ENCODE data around the gene ZMYND15. TPM values are rescaled to one million over a fixed set of nuclear protein-coding genes. Genes with fewer than 3 reads are reported as not detected.
"Not testable (repeated sequence)": the region's sequence is repeated elsewhere in the genome, so short reads cannot be mapped to it uniquely, and the experiment has no call there.

The ZMYND15 gene, protein sequence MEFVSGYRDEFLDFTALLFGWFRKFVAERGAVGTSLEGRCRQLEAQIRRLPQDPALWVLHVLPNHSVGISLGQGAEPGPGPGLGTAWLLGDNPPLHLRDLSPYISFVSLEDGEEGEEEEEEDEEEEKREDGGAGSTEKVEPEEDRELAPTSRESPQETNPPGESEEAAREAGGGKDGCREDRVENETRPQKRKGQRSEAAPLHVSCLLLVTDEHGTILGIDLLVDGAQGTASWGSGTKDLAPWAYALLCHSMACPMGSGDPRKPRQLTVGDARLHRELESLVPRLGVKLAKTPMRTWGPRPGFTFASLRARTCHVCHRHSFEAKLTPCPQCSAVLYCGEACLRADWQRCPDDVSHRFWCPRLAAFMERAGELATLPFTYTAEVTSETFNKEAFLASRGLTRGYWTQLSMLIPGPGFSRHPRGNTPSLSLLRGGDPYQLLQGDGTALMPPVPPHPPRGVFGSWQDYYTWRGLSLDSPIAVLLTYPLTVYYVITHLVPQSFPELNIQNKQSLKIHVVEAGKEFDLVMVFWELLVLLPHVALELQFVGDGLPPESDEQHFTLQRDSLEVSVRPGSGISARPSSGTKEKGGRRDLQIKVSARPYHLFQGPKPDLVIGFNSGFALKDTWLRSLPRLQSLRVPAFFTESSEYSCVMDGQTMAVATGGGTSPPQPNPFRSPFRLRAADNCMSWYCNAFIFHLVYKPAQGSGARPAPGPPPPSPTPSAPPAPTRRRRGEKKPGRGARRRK
- under 1 TPM; 0.32 to 0.95 (median 0.54) TPM for polyA plus RNA-seq (ENCODE audit: insufficient read length in 4 of 4)

DNA sequence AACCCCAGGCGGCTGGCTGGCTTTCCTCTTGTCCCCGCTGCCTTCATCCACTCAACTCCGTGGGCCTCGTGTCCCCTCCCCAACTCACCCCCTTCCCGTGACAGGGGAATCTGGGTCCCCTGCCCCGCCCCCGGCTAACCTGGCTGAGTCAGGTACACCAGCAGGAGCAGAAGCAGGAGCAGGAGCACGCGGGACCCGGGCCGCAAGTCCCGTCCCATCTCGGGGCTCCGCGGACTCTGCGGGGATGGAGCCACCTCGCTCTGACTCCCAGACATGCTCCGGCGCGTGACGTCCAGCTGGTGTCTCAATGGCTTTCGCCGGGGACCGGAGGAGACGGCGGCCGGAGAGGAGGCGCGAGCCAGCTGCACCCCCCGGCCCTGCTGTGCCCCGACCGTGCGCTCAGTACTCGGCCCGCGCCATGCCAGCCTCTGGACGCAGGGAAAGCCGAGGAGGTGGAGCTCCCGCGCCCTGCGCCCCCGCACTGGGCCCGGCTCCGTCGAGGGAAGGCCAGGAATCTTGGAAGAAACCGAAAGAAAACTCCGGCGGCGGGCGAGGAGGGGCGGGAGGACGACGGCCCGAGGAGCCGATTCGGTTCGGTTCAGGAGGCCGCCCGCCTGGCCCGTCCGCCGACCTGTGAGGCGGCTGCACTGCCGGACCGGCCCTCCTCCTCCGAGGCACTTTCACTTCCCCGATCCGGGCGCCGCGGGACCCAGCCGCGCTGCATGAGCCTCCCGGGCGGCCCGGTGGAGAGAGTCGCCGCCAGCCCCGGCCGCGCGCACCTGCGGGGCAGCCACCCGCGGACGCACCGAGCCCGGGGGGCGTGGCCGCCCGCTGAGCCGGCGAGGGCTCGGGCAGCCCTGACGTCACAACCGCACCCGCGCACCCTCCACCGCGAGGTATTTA is at the start of gene ZMYND15, which contains the start of gene CXCL16:
TSS of gene ZMYND15 (plus strand) at position 712 of the 903 bp plus-strand sequence. CDS start 716 bp downstream, outside the sequence.
TSS of gene CXCL16 (minus strand) at position 807 of the 903 bp plus-strand sequence. CDS start at position 218, 589 bp downstream.
- DNase-seq (ENCODE audit: low read depth in 4 of 4, low spot score in 2 of 4): no peak

DNA sequence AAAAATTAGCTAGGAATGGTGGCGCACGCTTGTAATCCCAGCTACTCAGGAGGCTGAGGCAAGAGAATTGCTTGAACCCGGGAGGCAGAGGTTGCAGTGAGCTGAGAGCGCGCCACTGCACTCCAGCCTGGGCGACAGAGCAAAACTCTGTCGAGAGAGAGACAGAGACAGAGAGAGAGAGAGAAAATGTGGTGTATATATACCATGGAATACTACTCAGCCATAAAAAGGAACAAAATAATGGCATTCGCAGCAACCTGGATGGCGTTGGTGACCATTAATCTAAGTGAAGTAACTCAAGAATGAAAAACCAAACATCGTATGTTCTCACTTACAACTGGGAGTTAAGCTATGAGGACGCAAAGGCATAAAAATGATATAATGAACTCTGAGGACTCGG is 49.8 kb upstream of the ZMYND15 start:
- DNase-seq (ENCODE audit: low read depth in 4 of 4, low spot score in 2 of 4): not testable (repeated sequence)

DNA sequence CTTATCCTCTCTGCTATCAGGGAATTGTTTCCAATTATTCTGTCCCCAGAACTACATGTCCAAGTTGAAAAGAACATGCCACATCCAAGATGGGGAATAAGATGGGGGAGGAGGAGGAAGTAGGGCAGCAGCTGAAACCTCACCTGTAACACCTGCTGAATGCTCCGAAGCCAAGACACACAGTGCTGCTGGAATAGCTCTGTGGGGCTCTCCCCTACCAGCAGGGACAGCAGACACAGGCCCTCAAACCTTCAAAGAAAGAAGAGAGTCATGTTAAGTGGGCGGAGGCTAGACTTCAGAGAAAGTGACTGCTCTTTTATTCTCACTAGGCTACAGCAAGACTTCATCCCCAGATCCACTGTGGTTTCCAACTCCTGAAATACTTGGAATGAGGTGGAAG is 48.9 kb upstream of the ZMYND15 start:
- no peak for DNase-seq (ENCODE audit: low read depth in 4 of 4, low spot score in 2 of 4)

DNA sequence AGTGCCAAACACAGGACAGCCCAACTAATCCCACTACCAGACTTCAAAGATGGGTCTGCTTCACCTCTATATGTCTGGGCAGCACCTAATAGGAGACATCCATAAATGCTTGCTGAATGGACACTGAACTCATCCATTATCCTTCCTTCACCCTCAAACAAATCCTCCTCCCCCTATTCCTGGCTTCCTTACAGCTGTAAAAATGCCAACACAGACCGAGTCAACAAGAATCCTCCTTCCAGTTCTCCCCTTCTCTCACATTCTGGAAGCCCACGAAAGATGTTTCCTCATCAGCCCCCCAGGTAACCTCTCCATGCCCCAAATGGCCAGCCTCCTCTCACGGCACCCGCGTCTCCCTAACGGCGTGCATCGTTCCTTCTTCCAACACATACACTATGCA is 47.9 kb upstream of the ZMYND15 start:
- DNase-seq (ENCODE audit: low read depth in 4 of 4, low spot score in 2 of 4): no peak

DNA sequence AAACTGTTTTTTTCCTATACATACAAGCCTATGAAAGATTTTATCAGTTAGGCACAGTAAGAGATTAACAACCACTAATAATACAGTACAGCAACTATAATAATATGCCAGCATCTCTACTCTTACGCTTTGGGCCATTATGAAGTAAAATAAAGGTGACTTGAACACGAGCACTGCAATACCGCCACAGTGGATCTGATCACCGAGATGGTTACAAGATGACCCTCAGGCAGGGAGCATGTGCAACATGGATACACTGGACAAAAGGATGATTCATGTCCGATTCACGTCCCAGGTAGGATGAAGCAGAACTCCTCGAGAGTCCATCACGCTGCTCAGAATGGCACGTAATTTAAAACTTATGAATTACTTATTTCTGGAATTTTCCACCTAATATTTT is 46.2 kb upstream of the ZMYND15 start:
- no peak for DNase-seq (ENCODE audit: low read depth in 4 of 4, low spot score in 2 of 4)

DNA sequence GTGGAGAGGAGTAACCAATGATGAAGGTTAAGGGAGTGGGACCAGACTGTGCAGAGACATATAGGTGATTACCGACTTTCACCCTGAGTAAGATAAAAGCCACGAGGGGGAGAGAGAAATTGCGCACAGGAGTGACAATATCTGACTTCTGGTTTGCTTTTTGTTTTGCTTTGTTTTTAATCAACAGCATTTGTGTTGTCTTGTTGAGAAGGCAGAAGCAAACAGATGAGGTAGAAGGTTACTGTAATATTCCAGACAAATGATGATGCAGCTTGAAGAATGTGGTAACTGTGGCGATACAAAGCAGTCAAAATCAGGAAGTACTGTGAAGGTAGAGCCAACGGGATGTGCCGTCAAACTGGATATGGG is 43.2 kb upstream of the ZMYND15 start:
- DNase-seq (ENCODE audit: low read depth in 4 of 4, low spot score in 2 of 4): no peak

DNA sequence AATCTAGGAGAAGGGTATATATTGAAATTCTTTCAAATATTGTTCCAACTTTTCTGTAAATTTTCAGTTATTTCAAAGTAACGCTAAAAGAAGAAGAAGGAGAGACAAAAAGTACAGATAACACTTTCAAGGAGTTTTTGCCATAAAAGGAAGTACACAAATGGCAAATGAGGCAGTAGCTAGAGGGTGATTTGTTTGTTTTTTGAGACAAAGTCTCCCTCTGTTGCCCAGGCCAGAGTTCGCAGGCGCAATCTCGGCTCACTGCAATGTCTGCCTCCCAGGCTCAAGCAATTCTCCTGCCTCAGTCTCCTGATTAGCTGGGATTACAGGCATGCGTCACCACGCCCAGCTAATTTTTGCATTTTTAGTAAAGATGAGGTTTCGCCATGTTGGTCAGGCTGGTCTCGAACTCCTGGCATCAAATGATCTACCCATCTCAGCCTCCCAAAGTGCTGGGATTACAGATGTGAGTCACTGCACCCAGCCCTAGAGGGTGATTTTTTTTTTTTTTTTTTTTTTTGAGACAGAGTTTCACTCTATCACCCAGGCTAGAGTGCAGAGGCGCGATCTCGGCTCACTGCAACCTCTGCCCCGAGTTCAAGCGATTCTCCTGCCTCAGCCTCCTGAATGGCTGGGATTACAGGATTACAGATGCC is 40.1 kb upstream of the ZMYND15 start:
- DNase-seq (ENCODE audit: low read depth in 4 of 4, low spot score in 2 of 4): not testable (repeated sequence)

DNA sequence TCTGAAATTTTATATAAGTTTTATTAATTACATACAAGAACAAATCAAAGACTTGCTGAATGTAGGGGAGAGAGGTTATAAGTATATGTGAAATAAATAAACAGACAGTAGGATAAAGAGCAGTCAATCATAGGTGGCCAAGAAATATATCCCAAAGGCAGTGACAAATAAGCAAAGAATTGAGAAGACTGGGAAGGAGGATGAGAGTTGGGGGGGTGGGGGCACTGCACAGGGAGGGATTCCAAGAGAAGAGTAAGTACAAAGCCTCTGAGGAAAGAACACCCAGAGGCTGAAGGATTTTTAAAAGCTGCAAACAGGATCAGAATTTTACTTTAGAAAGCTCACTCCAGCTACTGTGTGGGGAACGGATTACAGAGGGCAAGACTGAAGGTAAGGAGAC is 38.5 kb upstream of the ZMYND15 start:
- DNase-seq (ENCODE audit: low read depth in 4 of 4, low spot score in 2 of 4): no peak

DNA sequence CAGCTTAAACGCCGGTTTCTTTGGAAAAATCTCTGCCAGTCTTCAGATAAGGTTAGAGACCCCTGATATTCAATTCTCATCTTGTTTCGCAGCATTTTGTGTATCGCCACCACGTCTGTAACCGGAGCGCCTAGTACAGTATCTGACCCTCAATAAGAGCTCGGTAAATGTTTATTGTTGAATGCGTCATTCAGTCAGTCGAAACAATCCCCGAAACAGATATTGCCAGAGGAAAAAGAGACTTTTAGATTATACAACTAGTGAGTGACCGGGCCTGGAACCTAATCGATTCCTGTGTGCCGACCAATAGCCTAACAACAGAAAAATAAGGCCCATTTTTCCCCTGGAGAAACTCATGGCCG is 36.3 kb upstream of the ZMYND15 start:
- DNase-seq (ENCODE audit: low read depth in 4 of 4, low spot score in 2 of 4): no peak

DNA sequence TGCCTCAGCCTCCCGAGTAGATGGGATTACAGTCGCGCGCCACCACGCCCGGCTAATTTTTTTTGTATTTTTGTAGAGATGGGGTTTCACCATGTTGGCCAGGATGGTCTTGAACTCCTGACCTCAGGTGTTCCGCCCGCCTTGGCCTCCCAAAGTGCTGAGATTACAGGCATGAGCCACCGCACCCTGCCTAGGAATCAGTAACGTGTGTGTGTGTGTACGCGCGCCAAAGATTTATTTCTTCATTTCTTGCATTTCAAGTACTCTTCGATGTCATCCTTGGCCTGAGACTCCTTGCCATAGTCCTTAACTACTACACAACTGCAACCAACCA is 35.1 kb upstream of the ZMYND15 start:
- DNase-seq (ENCODE audit: low read depth in 4 of 4, low spot score in 2 of 4): not testable (repeated sequence)

DNA sequence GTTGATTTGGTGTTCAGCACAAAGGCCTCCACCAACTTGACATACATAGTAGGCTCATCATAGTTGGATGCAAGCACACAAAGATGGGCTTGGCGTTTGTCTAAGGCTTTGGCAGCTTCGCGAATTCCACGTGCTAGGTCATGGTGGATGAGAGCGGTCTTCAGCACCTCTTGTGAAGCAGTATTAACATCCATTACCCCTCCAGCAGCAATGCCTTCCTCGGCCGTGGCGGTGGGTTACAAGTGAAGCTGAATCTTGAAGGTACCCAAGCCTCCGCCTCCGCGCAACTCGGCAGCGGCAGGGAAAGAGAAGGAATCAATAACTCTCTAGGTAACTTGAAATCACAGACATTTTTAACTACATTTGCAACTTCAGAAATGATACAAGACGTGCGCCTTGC is 34.6 kb upstream of the ZMYND15 start:
- no peak for DNase-seq (ENCODE audit: low read depth in 4 of 4, low spot score in 2 of 4)

DNA sequence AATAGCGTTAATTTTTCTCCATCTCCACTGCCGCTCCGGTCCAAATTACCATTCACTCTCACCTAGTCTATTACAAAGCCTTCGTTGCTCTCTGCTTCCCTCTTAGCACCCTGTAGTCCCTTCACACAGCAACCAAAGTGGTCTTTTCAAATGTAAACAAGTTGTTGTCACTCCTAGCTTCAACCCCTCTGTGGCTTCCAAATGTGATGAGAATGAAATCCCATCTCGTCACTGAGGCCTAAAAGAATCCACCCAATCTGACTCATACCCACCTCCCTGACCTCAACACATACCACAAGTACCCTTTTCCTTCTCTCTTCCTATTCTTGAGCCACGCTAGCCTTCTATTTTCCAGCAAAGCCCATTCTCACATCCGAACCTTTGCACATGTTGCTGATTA is 33.5 kb upstream of the ZMYND15 start:
- DNase-seq (ENCODE audit: low read depth in 4 of 4, low spot score in 2 of 4): no peak

DNA sequence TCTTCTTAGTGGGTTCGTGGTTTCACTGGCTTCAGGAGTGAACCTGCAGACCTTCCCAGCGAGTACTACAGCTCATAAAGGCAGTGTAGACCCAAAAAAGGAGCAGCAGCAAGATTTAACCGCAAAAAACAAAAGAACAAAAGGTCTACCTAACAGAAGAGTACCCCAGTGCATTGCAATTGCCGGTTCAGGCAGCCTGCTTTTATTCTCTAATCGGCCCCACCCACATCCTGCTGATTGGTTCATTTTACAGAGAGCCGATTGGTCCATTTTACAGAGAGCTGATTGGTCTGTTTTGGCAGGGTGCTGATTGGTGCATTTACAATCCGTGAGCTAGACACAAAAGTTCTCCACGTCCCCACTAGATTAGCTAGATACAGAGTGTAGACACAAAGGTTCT is 31.2 kb upstream of the ZMYND15 start:
- no peak for DNase-seq (ENCODE audit: low read depth in 4 of 4, low spot score in 2 of 4)

DNA sequence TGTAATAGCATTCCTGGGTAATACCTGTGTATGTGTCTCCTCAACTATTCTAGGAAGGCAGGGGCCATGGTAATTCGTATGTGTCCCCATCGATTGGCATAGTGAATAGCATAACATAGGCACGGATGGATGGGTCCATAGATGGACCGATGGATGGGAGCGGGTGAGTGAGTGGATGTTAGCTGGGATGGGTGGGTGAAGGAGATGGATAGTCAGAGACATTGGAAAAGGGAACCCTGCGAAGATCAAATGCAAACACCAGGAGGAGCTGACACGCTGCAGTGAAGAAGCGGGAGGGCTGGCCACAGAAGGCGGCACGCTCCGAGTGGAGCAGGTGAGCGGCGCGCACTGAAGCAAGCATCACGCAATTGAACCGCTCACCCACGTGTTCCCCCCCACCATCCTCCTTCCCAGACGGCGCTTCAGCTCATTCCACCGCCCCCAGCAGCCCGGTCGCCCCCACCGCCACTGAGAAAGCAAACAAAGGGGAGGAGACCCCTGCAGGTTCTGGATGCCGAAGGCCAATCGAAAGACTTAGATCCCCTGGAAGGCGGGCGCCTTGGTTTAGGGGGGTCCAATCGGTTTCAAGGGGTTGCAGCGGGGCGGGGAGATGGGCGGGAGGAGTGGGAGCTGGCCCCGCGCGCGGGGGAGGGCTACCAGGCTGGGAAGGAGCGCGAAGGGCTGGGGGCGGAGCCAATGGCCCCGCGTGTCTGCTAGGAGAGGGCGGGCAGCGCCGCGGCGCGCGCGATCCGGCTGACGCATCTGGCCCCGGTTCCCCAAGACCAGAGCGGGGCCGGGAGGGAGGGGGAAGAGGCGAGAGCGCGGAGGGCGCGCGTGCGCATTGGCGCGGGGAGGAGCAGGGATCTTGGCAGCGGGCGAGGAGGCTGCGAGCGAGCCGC is 29.6 kb upstream of the ZMYND15 start, which contains the start of gene ARRB2:
TSS of gene ARRB2 (plus strand) at position 839 of the 899 bp plus-strand sequence. CDS start 90 bp downstream, outside the sequence.
- DNase-seq (ENCODE audit: low read depth in 4 of 4, low spot score in 2 of 4): peak; percentile 93 to 98 (median 96)

DNA sequence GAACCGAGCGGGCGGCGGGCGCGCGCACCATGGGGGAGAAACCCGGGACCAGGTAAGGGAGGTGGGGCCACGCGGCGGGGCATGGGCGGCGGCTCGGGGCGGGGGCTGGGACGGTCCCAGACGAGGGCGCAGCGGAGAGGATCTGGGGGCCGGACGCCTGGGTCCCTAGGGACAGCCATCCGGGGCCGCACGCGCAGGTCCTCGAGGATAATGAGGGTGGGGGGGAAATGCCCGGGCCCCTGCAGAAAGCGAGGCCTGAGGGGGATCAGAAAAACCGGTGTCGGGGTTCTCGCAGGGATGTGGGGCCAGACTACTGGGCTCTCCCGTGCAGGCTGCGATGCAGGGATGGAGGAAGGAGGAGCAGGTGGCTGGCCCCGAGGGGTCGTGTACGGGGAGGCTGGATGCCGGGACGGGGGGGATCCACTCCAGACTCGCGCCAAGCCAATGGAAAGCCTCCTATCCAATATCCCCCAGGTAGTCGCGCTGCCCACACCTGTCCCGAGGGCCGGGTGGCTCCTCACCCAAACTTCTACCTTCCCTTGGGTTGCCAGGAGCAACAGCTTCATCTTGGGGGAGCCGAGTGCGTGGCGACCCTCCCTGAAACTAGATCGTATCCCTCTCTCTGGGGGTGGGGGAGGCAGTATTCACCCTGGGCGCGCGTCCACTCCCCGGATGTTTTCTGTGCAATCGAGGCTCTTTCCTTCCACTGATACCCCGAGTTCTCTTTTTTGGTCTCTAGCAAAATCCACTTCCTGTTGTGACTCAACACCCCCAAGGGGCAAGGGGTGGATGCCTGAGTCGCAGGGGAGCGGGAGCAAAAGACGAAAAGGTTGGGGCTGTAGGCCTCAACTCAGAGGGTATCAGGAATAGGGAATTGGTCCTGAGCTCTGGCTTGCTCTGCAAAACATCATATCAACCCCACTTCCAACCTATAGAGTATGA is 28.7 kb upstream of the ZMYND15 start:
- DNase-seq (ENCODE audit: low read depth in 4 of 4, low spot score in 2 of 4): no peak

DNA sequence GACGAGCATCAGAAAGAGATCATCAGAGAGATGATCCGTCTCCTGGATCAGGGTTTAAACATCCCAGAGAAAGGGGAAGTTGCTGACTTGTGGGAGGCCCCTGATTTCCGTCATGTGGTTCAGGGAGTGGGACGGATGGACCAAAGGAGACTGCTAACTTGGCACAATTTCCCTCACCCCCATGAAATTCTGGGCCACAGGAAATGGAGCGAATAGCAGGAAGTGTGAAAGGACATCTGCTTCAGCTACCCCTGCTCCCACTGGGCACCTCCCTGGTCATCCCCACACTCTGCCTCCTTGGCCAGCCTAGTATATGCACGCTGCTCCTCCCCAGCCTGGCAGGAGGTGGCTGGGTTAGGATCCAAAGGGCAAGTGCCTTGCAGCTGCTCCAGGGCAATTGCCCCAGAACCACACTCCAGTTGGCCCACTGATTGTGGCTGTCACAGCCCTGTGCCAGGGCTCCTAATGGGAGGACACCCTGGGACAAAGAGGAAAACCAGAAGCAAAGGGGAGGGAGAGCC is 27.9 kb upstream of the ZMYND15 start:
- no peak for DNase-seq (ENCODE audit: low read depth in 4 of 4, low spot score in 2 of 4)

DNA sequence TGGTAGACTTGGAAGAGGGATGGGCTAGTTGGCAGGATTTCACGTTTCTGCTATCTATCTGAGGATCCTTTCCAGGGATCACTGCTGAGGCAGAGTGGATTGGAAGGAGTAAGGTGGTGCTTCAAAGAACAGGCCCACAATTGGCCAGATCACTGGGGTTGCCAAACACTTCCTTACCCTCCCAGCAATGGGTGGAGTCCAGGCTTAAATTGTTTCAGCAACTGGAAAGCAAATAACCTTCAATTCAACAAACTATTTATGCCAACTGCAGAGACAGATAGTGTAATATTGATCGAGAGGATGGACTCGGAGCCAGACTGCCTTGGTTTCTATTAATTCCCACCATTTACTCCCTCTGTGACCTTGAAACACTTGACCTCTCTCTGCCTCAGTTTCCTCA is 27.1 kb upstream of the ZMYND15 start:
- DNase-seq (ENCODE audit: low read depth in 4 of 4, low spot score in 2 of 4): no peak

Data from left renal cortex interstitium (tissue), 4 donors.